GM10266 (cell line): ENCODE data around the gene SLC25A31.

Experiments used
- DNase-seq: peaks from one replicate; pipeline ENCODE4 v3.0.0; 2012; ENCODE audit errors: extremely low spot score
- CTCF ChIP-seq: IDR thresholded peaks from 2 replicates; pipeline ENCODE4 v1.5.1; 2012; ENCODE audit warnings: mild to moderate bottlenecking, low read depth; ENCODE audit not compliant: control insufficient read depth, insufficient read depth; ENCODE audit errors: missing control alignments

SLC25A31 gene

GRCh38 chr4:127799711-127800110 lies 69.5 kb downstream of the SLC25A31 start:
- no peak for TF ChIP-seq CTCF
- DNase-seq: no peak

- DNase-seq: no peak
- no peak for TF ChIP-seq CTCF
Observed at GRCh38 chr4:127809173-127809800, 79.1 kb downstream of the SLC25A31 start.

- no peak for DNase-seq
- TF ChIP-seq CTCF: no peak
Observed at GRCh38 chr4:127810551-127810950, 80.4 kb downstream of the SLC25A31 start.

GRCh38 chr4:127822430-127822829 lies 92.2 kb downstream of the SLC25A31 start:
- DNase-seq: no peak
- TF ChIP-seq CTCF: no peak
